Measurements from ENCODE around the gene ALG14.

DNA sequence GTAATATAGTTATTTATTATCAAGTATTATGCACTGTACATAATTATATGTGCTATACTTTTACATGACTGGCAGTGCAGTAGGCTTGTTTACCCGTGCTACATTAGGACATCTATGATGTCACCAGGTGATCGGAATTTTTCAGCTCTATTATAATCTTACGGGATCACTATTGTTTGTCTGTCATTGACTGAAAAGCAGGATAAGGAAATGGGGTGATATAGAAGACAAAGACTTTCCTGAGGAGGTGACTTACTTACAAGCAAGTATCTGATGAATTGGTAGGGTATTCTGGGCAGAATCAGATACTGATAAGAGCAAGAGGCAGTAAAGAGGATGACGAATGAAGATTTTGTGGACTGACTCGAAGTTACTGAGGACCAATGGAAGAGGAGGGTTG lies 80.6 kb downstream of the ALG14 start:
- TF ChIP-seq POLR2AphosphoS5 (IDR thresholded peaks at IDR 0.05; ENCODE audit: low read depth, low read length) (no peak), POLR2A (IDR thresholded peaks at IDR 0.05; ENCODE audit: low read depth, low read length) (no peak), TAF1 (IDR thresholded peaks at IDR 0.05; ENCODE audit: borderline replicate concordance, low read depth, low read length) (no peak)
